ENCODE results near the gene CRY2.
A peak's percentile ranks its signal among the peaks of the same experiment; 100 is the strongest.

The CRY2 gene

DNA sequence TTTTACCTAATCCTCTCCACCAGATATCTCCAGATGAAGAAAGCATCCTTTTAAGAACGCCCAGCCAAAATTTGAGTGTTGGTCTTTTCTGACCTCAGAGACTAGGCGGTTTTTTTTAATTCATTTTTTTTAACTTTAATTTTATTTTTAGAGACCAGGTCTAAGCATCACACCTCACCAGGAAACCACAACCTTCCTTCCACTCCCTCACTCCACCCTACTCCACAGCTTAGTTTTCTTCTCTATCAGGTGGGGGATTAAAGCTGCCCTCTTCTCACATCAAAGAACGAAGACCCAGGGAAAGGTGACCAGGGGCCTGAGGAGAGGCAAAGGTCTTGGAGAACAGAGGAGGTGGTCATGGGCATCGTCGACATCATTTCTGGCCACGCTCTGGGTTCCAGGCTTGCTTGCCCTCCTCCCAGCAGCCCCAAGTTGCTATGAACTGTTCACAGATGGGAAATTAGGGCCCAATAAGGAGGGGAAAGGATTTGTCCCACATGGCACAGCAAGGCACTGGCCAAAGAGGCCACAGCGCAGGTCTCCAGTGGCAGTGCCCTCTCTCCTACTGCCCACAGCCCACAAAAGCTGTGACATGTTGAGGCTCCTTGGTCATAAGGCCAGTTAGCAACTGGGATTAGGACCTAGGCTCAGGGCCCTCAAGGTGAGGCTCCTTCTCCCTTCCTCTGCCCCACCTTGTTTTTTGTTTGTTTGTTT lies 71.8 kb downstream of the CRY2 start:
- DNase-seq: no peak

DNA sequence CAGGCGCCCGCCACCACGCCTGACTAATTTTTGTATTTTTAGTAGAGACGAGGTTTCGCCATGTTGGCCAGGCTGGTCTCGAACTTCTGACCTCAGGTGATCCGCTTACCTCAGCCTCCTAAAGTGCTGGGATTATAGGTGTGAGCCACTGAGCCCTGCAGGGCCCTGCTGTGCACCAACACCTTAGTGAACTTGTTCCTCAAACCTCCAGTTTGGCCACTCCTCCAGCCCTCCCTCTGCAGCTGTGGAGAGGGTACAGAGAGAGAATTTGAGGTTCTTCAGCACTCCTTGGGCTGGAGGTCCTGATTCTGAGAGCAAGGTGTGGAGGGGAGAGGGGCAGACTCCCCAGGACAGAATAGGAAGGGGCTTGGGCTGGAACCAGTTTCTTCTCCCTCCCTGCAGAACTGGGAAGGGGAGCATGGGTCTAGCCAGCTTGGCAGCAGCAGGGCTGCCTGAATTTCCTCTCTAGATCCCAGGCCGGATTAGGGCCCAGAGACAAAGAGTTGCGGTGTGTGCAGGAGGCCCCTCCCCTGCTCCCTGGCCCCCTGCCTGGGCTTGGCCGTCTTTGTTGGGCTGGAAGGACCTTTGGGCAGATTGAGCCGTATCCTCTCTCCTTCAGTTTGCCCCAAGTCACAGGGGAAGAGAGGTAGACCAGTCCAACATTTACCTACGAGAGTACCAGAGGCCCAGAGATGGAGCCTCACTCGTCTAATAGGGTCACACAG lies 72.7 kb downstream of the CRY2 start:
- DNase-seq: no peak

DNA sequence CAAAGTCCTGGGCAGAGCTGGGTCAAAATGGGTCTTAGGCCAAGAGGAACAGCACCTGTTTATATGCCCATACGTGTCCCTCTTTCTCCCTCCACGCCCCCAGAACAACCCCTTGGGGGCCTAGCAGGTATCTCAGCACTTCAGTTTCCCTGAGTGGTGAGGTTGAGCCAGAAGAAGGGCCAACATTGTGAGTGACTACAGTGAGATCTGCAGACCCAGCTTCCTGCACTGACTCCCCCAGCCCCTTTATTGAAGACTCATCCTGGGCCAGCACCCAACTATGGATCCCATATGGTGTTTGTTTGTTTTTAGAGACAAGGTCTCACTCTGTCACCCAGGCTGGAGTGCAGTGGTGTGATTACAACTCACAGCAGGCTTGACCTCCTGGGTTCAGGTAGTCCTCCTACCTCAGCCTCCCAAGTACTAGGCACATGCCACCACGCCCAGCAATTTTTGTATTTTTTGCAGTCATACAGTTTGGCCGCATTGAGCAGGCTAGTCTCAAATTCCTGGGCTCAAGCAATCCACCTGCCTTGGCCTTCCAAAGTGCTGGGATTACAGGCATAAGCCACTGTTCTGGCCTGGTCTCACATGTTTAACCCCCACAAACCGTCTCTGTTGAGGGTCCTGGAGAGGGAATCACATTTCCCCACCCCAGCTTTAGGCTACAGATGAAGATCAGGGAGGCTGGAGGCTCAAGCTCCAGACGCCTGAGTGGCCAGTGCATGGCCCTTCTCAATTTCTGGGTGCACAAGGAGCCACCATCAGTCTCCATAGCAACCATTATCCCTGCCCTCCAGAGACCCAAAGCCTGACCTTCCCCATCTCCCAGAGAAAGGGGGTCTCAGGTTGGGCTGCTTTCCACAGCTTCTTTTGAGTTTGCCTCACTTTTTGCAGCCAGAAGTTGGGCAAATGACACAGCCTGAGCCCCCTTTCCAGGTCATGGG lies 73.5 kb downstream of the CRY2 start:
- DNase-seq: no peak

DNA sequence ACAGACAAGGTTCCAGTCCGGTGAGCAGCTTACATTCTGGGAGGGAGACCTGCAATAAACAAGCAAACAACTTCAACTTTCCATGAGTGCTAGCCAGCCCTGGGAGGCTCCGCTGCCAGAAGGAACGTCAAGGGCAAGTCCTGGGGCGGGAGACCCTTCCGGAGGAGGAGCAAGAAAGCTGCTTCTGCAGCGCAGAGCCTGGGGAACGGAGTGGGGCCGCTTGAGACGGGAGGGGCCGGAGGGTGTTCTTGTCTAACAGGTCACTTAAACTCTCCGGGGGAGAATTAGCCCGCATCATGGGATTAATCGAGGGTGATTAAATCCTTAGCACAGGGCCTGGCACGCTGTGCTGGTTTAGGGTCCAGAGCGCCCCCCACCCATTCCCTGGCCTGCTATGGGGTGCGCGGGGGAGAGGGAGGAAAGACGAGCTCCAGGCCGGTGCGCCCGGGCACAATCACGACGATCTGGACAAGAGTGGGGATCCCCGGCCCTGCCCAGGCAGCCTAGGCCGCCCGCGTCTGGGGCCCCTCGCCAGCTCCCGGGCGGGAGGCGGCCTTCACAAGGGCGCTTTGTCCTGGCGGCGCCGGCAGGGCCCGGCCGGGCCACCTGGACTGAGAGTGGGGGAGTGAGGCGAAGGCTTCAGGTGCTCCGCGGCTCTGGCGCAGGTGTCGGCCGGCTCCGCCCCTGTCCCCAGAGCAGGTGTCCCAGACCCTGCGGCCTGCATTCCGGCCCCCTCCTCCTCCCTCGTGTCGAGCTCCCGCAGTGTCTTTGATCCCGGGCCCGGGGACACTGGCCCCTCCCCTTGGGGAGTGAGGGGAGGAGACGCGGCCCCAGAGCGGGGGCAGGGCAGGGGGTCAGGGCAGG lies 74.5 kb downstream of the CRY2 start:
- no peak for DNase-seq

DNA sequence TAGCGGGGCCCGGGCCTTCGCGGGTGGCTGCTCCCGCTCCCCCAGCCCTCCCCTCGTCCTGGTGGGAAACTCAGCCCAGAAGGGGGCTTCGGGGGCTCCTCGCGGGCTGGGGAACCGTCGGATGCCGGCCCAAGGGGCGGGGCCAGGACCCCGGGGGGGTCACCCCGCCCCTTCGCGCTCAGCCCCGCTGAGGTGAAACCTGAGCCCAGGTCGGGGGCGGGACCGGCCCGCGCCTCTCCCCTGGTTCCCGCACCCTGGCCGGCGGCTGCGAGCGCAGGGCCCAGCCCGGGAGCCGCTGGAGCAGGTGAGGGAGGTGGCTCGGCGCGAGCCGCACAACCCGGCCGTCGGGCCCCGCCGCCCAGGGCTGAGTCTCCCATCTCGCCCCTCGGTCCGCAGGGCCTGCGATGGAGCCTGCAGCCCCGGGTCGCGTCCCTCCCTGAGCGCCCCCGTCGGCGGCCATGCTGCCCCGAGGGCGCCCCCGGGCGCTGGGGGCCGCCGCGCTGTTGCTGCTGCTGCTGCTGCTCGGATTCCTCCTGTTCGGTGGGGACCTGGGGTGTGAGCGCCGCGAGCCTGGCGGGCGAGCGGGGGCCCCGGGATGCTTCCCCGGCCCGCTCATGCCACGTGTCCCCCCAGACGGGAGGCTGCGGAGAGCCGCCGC lies 75.3 kb downstream of the CRY2 start, which contains the start of gene LARGE2:
Gene LARGE2, plus strand, starts transcription at position 232 of the 658 bp plus-strand sequence. Its CDS starts 227 bp downstream, at position 459.
- DNase-seq: no peak

DNA sequence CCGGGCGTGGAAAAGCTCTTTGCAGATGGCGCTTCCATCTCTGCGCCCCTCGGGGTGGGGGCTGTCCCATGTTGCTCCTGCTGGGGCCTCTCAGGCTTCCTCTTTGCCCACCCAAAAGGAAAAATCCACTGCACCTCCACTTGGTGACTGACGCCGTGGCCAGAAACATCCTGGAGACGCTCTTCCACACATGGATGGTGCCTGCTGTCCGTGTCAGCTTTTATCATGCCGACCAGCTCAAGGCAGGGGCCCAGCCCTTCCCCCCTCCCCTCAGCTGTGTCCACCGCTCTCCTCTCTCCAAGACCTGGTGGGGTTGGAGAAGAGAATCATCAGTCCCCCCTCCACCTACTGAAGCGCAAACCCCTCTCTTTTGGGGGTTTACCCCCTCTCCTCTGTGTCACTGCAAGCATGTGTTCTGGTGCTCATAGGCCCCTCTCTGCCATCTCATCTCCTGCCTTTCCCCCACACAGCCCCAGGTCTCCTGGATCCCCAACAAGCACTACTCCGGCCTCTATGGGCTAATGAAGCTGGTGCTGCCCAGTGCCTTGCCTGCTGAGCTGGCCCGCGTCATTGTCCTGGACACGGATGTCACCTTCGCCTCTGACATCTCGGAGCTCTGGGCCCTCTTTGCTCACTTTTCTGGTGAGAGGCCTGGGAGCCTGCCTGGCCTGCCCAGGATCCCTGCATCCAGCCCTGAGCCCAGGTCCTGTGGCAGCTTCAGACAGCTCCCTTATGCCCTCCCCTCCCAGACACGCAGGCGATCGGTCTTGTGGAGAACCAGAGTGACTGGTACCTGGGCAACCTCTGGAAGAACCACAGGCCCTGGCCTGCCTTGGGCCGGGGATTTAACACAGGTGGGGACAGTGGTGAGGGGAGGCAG lies 77.0 kb downstream of the CRY2 start:
- no peak for DNase-seq

DNA sequence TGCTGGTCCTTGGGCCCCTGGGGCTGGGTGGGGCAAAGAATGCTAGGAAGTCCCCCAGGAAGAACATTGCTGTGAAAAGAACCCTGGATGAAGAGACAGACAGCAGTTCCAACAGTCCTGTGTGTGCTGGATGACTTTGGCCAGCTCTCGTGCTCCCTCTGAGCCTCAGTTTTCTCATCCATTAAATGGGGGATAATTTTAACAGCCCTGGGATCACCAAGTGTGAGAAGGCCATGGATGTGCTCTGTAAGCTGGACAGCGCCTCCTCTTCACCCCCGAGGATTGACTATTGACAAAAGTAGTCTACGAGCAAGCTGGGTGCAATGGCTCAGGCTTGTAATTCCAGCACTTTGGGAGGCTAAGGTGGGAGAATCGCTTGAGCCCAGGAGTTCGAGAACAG lies 77.7 kb downstream of the CRY2 start:
- DNase-seq: no peak

DNA sequence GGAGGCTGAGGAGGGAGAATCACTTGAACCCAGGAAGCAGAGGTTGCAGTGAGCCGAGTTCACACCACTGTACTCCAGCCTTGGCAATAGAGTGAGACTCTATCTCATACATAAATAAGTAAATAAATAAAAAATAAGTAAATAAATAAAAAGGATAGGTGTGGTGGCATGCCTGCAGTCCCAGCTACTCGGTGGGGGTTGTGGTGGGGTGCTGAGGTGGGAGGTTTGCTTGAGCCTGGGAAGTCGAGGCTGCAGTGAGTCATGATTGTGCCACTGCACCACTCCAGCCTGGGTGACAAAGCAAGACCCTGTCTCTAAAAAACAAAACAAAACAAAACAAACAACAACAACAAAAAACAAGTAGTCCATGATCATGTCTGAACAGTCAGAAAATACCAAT lies 78.3 kb downstream of the CRY2 start:
- no peak for DNase-seq

DNA sequence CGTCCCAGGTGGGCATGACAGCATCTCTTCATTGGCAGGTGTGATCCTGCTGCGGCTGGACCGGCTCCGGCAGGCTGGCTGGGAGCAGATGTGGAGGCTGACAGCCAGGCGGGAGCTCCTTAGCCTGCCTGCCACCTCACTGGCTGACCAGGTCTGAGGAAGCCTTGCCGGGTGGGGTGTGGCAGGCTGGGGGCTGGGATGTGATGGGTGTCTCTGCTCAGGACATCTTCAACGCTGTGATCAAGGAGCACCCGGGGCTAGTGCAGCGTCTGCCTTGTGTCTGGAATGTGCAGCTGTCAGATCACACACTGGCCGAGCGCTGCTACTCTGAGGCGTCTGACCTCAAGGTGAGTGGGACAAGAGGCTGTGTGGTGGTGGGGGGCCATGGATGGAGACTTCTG lies 78.7 kb downstream of the CRY2 start:
- DNase-seq: no peak

DNA sequence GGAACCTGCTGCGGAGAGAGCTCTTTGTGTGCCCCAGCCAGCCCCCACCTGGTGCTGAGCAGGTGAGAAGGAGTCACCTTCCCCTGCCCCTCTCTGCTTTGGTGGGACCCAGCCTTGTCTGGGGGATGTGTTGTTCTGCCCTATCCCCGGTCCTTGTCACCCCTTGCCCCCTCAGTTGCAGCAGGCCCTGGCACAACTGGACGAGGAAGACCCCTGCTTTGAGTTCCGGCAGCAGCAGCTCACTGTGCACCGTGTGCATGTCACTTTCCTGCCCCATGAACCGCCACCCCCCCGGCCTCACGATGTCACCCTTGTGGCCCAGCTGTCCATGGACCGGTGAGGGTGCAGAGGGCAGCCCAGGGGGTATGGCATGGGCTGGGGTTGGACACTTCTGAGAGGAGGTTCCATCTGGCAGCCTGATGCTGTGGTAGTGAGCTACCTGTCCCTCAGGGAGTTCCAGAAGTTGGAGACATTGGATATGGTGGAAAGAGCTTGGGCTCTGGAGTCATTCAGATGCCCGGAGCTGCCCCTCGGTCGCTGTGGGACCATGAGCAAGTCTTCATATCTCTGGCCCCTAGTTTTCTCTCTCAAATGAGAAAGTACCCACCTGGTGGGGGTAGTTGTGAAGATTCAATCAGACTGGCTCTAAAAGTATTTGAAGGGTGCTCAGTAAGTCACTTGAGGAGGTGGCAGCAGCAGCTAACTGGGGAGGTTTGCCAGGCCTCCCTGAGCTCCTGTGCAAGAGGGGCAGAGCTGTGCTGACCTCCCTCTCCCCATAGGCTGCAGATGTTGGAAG lies 79.5 kb downstream of the CRY2 start:
- DNase-seq: no peak

DNA sequence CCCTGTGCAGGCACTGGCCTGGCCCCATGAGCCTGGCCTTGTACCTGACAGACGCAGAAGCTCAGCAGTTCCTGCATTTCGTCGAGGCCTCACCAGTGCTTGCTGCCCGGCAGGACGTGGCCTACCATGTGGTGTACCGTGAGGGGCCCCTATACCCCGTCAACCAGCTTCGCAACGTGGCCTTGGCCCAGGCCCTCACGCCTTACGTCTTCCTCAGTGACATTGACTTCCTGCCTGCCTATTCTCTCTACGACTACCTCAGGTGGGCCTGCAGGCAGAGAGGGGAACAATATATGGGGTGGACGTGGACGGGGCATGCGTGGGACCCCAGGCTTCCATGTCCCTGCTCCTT lies 80.0 kb downstream of the CRY2 start:
- no peak for DNase-seq

DNA sequence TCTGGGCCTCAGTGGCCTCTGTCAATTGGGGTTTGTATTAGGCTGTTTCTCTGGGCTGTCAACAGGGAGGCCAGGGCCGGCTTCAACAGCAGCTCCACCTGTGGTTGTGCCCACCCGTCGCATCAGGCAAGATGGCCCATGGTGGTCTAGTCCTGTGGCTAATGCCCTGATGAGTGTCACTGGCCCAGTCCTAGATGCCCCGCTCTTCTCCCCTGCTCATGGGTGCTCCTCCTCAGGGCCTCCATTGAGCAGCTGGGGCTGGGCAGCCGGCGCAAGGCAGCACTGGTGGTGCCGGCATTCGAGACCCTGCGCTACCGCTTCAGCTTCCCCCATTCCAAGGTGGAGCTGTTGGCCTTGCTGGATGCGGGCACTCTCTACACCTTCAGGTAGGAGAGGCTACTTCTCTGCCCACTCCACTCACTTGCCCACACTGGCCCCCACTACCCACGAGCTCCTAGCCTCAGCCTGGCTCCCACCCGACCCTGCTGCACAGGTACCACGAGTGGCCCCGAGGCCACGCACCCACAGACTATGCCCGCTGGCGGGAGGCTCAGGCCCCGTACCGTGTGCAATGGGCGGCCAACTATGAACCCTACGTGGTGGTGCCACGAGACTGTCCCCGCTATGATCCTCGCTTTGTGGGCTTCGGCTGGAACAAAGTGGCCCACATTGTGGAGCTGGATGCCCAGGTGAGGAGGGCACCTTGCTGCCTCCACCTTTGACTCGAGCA lies 80.6 kb downstream of the CRY2 start:
- no peak for DNase-seq

DNA sequence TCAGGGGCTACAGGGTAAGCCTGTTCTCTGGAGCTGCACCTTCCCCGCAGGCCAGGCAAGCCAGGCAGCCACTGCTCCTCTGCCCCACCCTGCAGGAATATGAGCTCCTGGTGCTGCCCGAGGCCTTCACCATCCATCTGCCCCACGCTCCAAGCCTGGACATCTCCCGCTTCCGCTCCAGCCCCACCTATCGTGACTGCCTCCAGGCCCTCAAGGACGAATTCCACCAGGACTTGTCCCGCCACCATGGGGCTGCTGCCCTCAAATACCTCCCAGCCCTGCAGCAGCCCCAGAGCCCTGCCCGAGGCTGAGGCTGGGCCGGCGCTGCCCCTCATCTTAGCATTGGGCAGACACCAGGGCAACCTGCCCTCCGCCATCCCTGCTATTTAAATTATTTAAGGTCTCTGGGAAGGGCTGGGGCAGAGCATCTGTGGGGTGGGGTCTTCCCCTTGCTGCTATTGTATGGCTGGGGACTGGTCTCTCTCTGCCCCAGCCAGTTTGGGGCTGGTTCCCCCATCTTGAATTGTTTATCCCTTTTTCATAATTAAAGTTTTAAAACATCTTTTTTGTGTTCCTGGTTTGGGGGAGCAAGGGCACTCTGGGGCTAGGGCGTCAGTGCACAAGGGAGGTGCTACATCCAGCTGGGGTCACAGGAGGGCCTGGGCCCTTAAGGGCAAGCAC lies 81.4 kb downstream of the CRY2 start:
- no peak for DNase-seq

DNA sequence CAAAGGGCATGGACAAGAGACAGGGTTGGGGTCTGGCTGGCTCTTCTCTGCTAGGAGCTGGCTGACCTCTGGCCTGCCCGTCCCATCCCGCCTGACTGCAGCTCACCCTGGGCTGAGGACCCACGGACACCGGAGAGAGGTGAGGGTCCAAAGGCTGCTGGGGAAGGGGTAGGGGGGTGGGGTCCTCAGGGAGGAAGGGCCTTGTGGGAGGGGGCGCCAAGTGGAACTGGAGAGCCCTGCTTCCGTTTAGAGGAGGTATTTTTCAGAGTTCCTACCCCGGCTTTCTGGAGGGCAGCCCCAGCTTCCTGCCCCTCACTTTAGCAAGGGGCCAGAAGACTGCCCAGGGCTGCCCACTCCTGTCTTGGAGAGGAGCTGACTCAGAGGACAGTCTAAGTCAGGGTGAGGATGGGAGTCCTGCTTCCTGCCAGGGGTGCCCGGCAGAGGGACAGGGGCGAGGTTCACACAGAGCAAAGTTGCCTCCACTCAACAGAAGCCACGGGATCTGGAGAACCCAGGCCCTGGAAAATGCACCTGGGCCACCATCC lies 82.3 kb downstream of the CRY2 start:
- DNase-seq: peak in 1 of 4 experiments; percentile 5

DNA sequence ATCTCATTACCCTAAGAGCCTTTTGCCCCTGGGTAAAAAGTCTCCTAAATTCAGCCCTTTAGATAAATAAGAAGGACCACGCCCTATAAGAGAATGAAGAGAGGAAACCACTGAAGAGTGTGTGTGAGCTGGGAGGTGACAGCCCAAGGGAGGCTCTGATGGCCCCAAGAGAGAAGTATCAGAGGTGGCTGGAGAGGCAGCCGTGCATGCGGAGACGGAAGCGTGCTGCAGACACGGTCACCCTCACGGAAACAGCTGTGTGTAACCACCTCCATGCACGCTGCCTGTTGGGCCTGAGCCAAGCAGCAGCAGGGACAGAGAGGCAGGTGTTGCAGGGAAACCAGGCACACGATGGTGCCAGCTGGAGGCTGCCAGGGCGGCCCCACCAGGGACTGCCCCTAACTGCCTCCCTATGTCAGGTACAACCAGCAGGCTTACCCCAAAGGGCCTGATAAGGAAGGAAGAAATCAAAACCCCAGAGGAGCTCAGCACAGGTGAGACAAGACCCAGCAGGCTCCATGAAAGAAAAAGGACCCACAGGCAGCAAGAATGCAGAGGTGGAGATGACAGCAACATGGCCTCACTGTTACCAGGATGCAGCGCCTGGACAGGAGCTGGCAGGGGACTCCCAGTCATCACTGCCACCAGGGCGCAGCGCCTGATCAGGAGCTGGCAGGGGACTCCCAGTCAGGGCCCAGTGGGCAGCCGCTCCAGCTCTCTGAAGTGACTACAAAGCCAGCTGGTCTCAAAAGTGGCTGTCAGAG lies 82.9 kb downstream of the CRY2 start:
- peak in 1 of 4 experiments; percentile 26 for DNase-seq

DNA sequence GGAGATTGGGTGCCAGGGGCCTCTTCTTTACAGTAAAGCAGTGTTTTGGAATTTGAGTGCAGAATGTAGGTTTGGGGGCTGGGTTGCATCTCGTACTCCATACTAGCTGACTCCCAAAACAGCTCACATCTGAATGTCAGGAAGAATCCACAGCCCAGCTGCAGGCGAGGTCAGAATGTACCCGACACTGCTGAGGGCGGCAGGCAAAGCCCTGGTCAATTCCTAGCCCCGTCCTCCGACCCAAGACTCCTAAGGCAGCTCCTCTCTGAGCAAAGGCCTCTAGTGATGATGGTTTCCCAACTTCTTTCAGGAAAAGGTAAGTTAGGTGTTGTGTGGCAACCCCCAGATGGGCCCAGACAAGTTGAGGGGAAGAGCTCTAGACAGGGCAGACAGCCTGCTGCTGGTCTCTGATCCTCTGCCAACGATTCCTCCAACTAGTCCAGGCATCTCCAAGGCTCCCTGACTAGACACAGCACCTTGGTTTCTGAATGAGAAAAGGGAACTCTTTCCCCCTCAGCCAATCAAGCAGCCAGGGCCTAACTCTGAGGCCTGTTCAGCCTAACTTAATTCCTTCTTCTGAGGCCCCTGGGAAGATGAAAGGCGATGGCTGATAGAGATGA lies 83.8 kb downstream of the CRY2 start:
- DNase-seq: peak in 1 of 4 experiments; percentile 2

DNA sequence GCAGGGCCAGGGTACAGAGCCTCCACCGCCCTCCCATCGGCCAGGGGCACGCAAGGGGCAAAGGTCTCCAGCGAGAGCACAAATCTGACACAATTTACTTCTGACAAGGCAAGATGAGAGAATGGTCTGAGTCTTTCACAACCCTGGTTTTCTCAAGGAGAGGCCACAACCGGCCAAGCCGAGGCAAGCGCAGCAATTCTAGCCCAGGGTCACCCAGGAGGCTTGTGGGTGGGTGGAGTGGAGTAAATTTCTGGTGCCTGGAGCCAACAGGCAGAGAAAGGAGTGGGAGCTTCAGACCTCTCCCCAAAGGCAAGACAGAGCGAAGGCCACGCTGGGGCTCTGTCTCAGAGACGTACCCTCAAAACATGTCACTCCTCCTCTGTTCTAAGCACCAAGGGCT lies 84.5 kb downstream of the CRY2 start:
- DNase-seq: peak in 1 of 4 experiments; percentile 20

Data from suppressor macrophage (primary cell).